ENCODE data around the gene RBBP5.

Gene RBBP5

GRCh38 chr1:205147191-205147835 is 25.5 kb upstream of the RBBP5 start (continued):
- no peak for TF ChIP-seq BACH2 (CRISPR knock-in tag; IDR thresholded peaks at IDR 0.05; ENCODE audit: borderline replicate concordance)
- TF ChIP-seq ZC3H10 (CRISPR knock-in tag; IDR thresholded peaks at IDR 0.05) = no peak
- no peak for TF ChIP-seq PATZ1 (CRISPR knock-in tag; IDR thresholded peaks at IDR 0.05; ENCODE audit: borderline replicate concordance)
- TF ChIP-seq SNAI2 (CRISPR knock-in tag; IDR thresholded peaks at IDR 0.05) = no peak

GRCh38 chr1:205144751-205145150 is 23.0 kb upstream of the RBBP5 start:
- ATAC-seq = peak; percentile 82
- TF ChIP-seq CSDC2 (CRISPR knock-in tag; IDR thresholded peaks at IDR 0.05) (no peak), OSR1 (CRISPR knock-in tag; IDR thresholded peaks at IDR 0.05) (no peak), RARB (CRISPR knock-in tag; IDR thresholded peaks at IDR 0.05) (no peak), PPARA (CRISPR knock-in tag; IDR thresholded peaks at IDR 0.05; ENCODE audit: borderline replicate concordance) (no peak), ESRRG (CRISPR knock-in tag; IDR thresholded peaks at IDR 0.05) (no peak), ZFP3 (CRISPR knock-in tag; IDR thresholded peaks at IDR 0.05) (no peak), TSHZ2 (CRISPR knock-in tag; IDR thresholded peaks at IDR 0.05) (no peak), SNAI2 (CRISPR knock-in tag; IDR thresholded peaks at IDR 0.05) (no peak), ISL1 (CRISPR knock-in tag; IDR thresholded peaks at IDR 0.05) (no peak)

GRCh38 chr1:205144046-205144720 is 22.4 kb upstream of the RBBP5 start:
- TF ChIP-seq PPARA (CRISPR knock-in tag; IDR thresholded peaks at IDR 0.05; ENCODE audit: borderline replicate concordance) = no peak
- TF ChIP-seq BACH2 (CRISPR knock-in tag; IDR thresholded peaks at IDR 0.05; ENCODE audit: borderline replicate concordance) = no peak
- no peak for TF ChIP-seq CSDC2 (CRISPR knock-in tag; IDR thresholded peaks at IDR 0.05)
- no peak for TF ChIP-seq ZNF565 (CRISPR knock-in tag; conservative IDR thresholded peaks at IDR 0.05; ENCODE audit: low read depth)
- TF ChIP-seq CSRNP3 (CRISPR knock-in tag; IDR thresholded peaks at IDR 0.05) = no peak
- TF ChIP-seq ZNF8 (CRISPR knock-in tag; IDR thresholded peaks at IDR 0.05) = no peak
- no peak for TF ChIP-seq ZNF70 (CRISPR knock-in tag; IDR thresholded peaks at IDR 0.05)
- TF ChIP-seq ISL1 (CRISPR knock-in tag; IDR thresholded peaks at IDR 0.05) = no peak
- TF ChIP-seq TOX (CRISPR knock-in tag; IDR thresholded peaks at IDR 0.05; ENCODE audit: borderline replicate concordance) = no peak
- TF ChIP-seq CREB5 (CRISPR knock-in tag; IDR thresholded peaks at IDR 0.05; ENCODE audit: low read depth) = no peak
- TF ChIP-seq PATZ1 (CRISPR knock-in tag; IDR thresholded peaks at IDR 0.05; ENCODE audit: borderline replicate concordance) = no peak
- TF ChIP-seq ZC3H10 (CRISPR knock-in tag; IDR thresholded peaks at IDR 0.05) = no peak
- TF ChIP-seq RARB (CRISPR knock-in tag; IDR thresholded peaks at IDR 0.05) = no peak
- no peak for ATAC-seq

All from SK-N-SH treated with all-trans-retinoic acid at 6 μM for 48 hours (cell line).